ENCODE measurements around the gene RC3H1.
"Not testable (repeated sequence)": the region's sequence is repeated elsewhere in the genome, so short reads cannot be mapped to it uniquely, and the experiment has no call there.

The RC3H1 gene

GRCh38 chr1:174022976-174023277 lies 770 bp upstream of the RC3H1 start:
- DNase-seq (ENCODE audit: low read depth in 3 of 3, low spot score in 1 of 3) = no peak

DNA sequence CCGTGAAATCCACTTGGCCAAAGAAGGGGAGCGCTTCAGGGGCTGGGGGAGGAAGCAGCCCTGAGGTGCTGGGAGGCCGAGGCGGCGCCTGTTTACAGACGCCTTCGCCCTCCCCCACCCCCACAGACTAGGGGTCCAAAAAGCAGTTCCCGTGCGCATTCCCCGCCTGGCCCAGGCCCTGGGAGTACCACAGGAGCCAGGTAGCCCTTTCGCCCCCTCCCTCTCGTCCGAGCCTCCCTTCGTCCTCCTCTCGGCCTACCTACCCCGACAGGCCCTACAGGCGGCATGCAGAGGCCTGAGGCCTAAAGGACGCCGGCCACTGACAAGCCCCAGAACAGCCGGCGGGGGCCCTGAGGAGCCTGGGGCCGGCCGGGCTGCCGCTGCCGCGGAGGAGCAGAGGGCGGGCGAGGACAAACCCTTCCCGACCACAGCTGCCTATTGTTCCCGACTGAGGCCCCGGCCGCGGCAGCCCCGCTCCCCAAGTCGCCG lies 522 bp downstream of the RC3H1 start:
- peak in 1 of 3 donors; percentile 14 for DNase-seq (ENCODE audit: low read depth in 3 of 3, low spot score in 1 of 3)

GRCh38 chr1:174018565-174018964 lies 3.6 kb downstream of the RC3H1 start:
- DNase-seq (ENCODE audit: low read depth in 3 of 3, low spot score in 1 of 3) = no peak

- DNase-seq (ENCODE audit: low read depth in 3 of 3, low spot score in 1 of 3) = no peak
Observed at GRCh38 chr1:174017231-174017970, 4.8 kb downstream of the RC3H1 start.

GRCh38 chr1:174013864-174014418 lies 8.2 kb downstream of the RC3H1 start:
- DNase-seq (ENCODE audit: low read depth in 3 of 3, low spot score in 1 of 3) = no peak

DNA sequence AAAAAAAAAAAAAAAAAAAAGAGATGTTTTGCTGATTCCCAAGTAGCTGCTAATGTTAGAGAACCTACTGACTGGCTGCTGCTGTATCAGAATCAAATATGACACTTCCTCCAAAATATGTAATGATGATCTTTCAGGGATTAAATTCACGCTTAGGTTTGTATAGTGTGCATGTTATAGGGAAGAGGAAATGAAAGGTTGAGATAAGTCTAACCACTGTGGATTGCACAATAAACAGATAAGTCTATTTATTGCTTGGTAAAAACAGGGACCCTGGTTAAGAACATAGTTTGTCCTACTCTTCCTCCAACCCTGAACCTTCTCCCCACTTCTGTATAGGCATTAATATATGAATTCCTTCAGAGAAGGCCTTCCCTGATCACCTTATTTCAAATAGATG lies 13.2 kb downstream of the RC3H1 start:
- no peak for DNase-seq (ENCODE audit: low read depth in 3 of 3, low spot score in 1 of 3)

DNA sequence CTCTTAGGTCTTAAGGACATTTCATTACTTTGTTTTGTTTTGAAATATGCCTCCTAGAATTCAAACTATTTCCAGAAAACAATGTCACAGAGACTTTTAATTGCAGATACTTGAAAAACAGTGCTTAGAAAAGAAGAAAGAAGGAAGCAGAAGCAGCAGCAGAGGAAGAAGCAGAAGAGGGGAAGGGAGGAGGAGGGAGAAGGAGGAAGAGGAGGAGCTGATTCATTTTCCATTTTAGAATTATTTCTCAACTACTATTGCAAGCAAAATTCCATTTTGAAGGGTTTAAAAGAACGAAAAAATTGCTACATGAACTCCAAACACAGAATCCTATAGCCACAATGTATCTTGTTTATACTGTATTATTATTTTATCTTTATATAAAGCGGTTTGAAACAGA lies 13.9 kb downstream of the RC3H1 start:
- DNase-seq (ENCODE audit: low read depth in 3 of 3, low spot score in 1 of 3) = no peak

- no peak for DNase-seq (ENCODE audit: low read depth in 3 of 3, low spot score in 1 of 3)
Observed at GRCh38 chr1:174007851-174008250, 14.3 kb downstream of the RC3H1 start.

DNA sequence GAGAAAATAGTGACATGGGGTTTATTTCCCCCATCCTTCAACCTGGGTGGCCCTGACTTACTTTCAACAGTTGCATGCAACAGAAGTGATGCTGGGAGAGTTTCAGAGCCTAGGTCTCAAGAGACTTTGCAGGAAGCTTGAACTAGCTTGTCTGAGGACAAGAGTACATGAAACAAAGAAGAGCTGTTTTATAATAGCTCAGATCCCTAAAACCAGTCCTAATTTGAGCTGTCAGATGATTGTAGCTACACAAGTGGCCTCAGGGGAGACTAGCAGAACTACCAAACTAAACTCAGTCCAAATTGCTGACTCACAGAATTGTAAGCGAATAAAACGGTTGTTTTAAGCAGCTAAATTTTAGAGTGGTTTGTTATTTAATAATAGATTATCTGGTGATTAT lies 17.1 kb downstream of the RC3H1 start:
- no peak for DNase-seq (ENCODE audit: low read depth in 3 of 3, low spot score in 1 of 3)

- DNase-seq (ENCODE audit: low read depth in 3 of 3, low spot score in 1 of 3) = no peak
Observed at GRCh38 chr1:174003867-174004266, 18.3 kb downstream of the RC3H1 start.

DNA sequence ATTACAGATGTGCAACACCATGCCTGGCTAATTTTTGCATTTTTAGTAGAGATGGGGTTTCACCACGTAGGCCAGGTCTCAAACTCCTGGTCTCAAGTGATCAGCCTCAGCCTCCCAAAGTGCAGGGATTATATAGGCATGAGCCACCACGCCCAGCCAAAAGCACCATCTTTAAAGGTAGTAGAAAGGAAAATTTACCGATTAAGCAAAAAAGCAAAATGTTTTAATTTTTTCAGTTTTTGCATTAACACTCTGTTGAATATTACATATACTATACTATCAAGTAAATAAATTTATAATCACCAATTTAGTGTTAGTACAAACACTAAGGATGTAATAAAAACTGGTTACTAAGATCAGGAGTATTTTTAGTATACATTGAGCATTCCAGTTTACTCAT lies 20.6 kb downstream of the RC3H1 start:
- no peak for DNase-seq (ENCODE audit: low read depth in 3 of 3, low spot score in 1 of 3)

- DNase-seq (ENCODE audit: low read depth in 3 of 3, low spot score in 1 of 3) = no peak
Observed at GRCh38 chr1:174000371-174000770, 21.8 kb downstream of the RC3H1 start.

DNA sequence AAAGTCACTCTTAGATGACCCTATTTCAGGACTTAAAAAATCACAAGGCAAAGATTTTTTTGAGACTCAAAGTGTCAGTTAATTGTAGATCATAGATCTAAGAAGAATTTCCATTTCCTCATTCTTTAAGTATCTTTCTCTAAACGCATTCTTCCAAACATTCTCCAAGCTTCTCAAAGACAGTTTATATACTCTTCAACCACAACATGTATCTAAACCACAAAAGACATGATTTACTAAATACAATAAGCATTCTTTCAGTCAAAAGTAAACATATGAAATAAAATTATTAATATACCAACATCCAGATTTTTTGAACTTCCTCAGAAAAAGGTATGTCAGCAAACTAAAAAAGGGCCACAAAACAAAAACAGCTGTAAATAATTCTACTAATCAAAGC lies 24.4 kb downstream of the RC3H1 start:
- no peak for DNase-seq (ENCODE audit: low read depth in 3 of 3, low spot score in 1 of 3)

DNA sequence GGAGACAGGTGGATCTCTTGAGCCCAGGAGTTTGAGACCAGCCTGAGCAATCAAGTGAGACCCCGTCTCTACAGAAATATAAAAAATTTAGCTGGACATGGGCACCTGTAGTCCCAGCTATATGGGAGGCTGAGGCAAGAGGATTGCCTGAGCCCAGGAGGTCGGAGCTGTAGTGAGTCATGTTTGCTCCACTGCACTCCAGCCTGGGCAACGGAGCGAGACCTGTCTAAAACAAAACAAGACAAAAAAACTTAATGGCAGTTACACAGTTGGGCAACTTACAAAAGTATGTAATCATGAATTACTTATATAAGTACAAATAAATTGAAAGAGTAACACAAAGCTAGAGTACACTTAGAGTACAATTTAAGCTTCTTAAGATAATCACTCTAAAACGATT lies 25.2 kb downstream of the RC3H1 start:
- no peak for DNase-seq (ENCODE audit: low read depth in 3 of 3, low spot score in 1 of 3)

GRCh38 chr1:173995475-173995874 lies 26.7 kb downstream of the RC3H1 start:
- no peak for DNase-seq (ENCODE audit: low read depth in 3 of 3, low spot score in 1 of 3)

DNA sequence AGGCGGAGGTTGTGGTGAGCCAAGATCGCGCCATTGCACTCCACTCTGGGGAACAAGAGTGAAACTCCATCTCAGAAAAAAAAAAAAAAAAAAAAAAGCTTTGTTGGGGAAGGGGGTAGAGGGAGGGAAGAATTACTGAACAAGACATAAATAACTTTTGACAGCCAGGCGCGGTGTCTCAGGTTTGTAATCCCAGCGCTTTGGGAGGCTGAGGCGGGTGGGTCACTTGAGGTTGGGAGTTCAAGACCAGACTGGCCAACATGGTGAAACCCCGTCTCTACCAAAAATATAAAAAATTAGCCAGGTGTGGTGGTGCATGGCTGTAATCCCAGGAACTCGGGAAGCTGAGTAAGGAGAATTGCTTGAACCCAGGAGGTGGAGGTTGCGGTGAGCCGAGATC lies 28.2 kb downstream of the RC3H1 start:
- DNase-seq (ENCODE audit: low read depth in 3 of 3, low spot score in 1 of 3) = not testable (repeated sequence)

GRCh38 chr1:173988068-173988467 lies 34.1 kb downstream of the RC3H1 start:
- no peak for DNase-seq (ENCODE audit: low read depth in 3 of 3, low spot score in 1 of 3)

- no peak for DNase-seq (ENCODE audit: low read depth in 3 of 3, low spot score in 1 of 3)
Observed at GRCh38 chr1:173986951-173987350, 35.2 kb downstream of the RC3H1 start.

DNA sequence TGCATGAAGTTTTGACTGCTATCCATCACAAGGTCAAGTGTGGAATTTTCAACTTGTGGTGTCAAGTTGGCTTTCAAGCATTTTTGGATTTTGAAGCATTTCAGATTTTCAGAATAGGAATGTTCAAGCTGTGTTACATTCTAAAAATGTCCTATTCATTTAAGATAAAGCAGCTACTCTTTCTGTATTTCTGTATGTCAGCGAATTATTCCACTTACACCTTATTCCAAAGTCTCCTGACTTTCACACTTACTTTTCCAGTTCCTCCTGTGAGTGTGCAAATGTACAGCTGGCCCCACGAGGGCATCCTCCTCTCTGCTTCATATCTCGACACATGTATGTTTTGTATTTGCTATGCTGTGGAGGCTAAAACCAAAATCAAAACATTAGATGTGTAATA lies 51.9 kb downstream of the RC3H1 start:
- DNase-seq (ENCODE audit: low read depth in 3 of 3, low spot score in 1 of 3) = no peak

GRCh38 chr1:173965896-173966295 lies 56.3 kb downstream of the RC3H1 start:
- not testable (repeated sequence) for DNase-seq (ENCODE audit: low read depth in 3 of 3, low spot score in 1 of 3)

DNA sequence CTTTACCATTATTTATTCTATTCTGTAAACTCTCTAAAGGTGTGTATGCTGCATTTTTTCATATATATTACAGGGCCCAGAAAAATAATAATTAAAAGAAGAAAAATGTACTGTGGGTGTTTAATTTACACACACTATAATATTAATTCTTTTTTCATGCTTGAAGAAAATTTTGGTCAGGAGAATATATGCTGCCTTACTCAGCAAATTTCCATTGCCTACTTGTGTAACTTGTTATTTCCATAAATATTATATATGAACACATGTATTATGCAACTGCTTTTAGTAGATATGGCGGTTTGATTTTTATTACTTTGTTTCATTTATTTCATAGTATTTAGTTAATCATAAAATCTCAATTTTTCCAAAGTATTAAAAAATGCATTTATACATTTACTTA lies 58.7 kb downstream of the RC3H1 start:
- DNase-seq (ENCODE audit: low read depth in 3 of 3, low spot score in 1 of 3) = no peak

DNA sequence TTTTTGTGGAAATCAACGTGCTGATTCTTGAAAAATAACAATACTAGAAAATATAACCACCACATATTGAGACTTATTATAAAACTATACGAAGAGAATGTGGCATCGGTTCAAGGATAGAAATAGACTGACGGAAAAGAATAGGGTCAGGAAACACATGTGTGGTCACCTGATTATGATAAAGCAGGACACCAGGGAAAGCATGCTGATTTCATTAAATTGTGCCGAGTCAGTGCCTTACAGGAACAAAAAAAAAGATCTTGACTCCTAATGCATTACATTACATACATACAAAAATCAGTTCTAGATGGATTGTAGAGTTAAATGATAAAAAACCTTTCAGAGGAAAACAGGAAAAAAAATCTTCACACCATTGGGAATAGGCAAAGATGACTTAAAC lies 61.5 kb downstream of the RC3H1 start:
- DNase-seq (ENCODE audit: low read depth in 3 of 3, low spot score in 1 of 3) = no peak

DNA sequence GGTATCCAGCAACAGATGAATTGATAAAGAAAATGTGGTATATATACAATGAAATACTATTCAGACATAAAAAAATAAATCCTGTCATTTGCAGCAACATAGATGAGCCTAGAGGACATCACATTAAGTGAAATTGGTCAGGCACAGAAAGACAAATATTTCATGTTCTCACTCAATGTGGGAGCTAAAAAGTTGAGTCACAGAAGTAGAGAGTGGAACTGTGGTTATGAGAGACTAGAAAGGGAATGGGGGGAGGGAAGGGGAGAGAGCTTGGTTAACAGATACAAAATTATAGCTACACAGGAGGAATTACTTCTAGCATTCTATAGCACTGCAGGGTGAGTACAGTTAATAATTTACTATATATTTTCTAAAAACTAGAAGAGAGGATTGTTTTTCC lies 68.0 kb downstream of the RC3H1 start:
- no peak for DNase-seq (ENCODE audit: low read depth in 3 of 3, low spot score in 1 of 3)
